ENCODE results near the gene FAM81A.
"Not testable (repeated sequence)": the region's sequence is repeated elsewhere in the genome, so short reads cannot be mapped to it uniquely, and the experiment has no call there.

Gene FAM81A

GRCh38 chr15:59420986-59421618 is 16.9 kb upstream of the FAM81A start:
- no peak for DNase-seq (ENCODE audit: low spot score)
- in situ Hi-C loops (cut with MboI; ENCODE audit: low sequenced_read_pairs, unreplicated experiment): no loop called here
- TF ChIP-seq CTCF (IDR thresholded peaks at IDR 0.05; ENCODE audit: borderline replicate concordance, control extremely low read depth, extremely low read depth, insufficient read depth, missing control alignments): no peak

DNA sequence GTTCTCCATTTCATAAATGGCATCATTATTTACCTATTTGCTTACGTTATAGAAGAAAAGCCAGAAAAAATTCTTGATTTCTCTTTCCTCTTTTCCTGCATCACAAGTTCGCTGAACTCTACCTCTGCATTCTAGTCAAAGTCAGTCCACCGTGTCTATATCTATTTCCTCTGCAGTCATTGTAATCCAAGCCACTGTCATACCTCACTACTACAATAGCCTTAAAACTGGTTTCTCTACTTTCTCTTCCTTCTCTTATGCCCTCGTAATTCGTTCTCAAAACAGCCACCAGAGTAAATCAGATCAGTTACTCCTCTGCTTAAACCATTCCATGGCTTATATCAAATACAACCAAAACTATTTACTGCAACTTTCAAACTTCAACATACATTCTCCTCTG is 13.4 kb upstream of the FAM81A start:
- no peak for DNase-seq (ENCODE audit: low spot score)
- no peak for TF ChIP-seq CTCF (IDR thresholded peaks at IDR 0.05; ENCODE audit: borderline replicate concordance, control extremely low read depth, extremely low read depth, insufficient read depth, missing control alignments)
- in situ Hi-C loops (cut with MboI; ENCODE audit: low sequenced_read_pairs, unreplicated experiment): no loop called here

GRCh38 chr15:59428898-59429297 is 9.1 kb upstream of the FAM81A start:
- in situ Hi-C loops (cut with MboI; ENCODE audit: low sequenced_read_pairs, unreplicated experiment); DNase-seq (ENCODE audit: low spot score): not testable (repeated sequence)

GRCh38 chr15:59432389-59432788 is 5.6 kb upstream of the FAM81A start:
- in situ Hi-C loops (cut with MboI; ENCODE audit: low sequenced_read_pairs, unreplicated experiment): no loop called here
- no peak for TF ChIP-seq CTCF (IDR thresholded peaks at IDR 0.05; ENCODE audit: borderline replicate concordance, control extremely low read depth, extremely low read depth, insufficient read depth, missing control alignments)
- DNase-seq (ENCODE audit: low spot score): no peak

DNA sequence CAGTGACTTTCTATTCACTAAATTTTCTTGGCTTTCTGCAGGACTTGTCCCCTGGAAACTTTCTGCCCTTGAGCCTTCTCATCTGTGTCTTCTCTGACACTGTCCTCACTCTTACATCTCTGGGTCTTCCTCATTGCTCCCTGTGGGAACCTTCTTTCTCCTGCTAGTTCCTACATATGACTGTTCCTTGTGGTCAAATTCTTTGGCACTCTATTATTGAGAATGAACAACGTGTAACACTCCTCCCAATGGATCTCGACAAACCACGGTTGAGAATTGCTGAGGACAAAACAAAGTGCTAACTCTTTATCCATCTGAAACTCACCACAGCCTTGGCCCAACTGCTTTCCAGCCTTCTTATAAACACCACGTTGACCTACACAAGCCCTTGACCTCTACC is 3.5 kb upstream of the FAM81A start:
- DNase-seq (ENCODE audit: low spot score): no peak
- in situ Hi-C loops (cut with MboI; ENCODE audit: low sequenced_read_pairs, unreplicated experiment): no loop called here
- no peak for TF ChIP-seq CTCF (IDR thresholded peaks at IDR 0.05; ENCODE audit: borderline replicate concordance, control extremely low read depth, extremely low read depth, insufficient read depth, missing control alignments)

DNA sequence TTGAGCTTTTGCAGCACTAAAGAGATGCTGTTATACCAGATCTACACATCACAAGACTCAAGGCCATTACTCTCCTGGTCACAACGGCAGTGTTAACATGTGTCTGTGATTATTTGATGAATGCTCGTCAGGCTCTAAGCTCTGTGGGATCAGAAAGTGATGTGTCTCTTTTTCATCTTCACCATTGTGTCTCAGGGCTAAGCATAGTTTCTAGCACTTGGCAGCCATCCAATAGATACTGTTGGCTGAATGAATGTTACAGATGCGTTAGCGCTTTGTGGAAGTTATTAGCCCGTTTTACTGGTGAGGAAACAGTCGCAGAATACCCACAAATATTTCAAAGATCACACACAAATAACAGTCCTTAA is 1.2 kb upstream of the FAM81A start:
- no peak for TF ChIP-seq CTCF (IDR thresholded peaks at IDR 0.05; ENCODE audit: borderline replicate concordance, control extremely low read depth, extremely low read depth, insufficient read depth, missing control alignments)
- DNase-seq (ENCODE audit: low spot score): no peak
- in situ Hi-C loops (cut with MboI; ENCODE audit: low sequenced_read_pairs, unreplicated experiment): no loop called here

DNA sequence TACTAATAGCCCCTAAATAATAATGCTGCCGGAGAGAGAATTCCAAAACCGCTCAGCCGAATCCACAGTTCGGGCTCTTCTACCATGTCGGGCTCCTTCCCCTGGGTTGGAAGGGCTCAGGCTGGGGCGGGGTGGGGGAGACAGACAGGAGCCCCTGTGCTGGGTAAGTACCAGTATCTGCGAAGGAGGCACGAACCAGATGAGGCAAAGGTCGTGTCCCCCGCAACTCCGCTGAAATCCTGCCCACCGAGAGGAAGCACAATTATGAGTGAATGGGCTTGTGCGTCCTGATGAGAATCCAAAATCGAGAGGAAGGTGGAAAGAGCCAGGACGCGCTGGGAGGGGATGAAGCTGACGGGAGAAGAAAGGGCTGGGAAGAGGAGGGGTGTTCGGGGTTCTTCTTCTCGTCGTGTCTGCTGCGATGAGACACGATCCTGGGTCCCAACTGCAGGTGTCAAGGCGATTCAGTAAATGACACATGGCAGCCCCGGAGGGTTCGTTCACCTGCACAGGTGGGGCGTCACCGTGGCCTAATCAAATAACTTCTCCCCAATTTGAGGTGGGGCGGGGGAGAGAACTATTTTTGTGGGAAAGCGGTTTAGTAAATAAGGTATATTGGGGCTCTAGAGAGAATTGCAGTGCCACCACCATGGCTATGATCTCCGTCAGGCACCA is 707 bp upstream of the FAM81A start:
- no peak for TF ChIP-seq CTCF (IDR thresholded peaks at IDR 0.05; ENCODE audit: borderline replicate concordance, control extremely low read depth, extremely low read depth, insufficient read depth, missing control alignments)
- no peak for DNase-seq (ENCODE audit: low spot score)
- in situ Hi-C loops (cut with MboI; ENCODE audit: low sequenced_read_pairs, unreplicated experiment): no loop called here
